ENCODE measurements around the gene CEP112.

Gene CEP112

DNA sequence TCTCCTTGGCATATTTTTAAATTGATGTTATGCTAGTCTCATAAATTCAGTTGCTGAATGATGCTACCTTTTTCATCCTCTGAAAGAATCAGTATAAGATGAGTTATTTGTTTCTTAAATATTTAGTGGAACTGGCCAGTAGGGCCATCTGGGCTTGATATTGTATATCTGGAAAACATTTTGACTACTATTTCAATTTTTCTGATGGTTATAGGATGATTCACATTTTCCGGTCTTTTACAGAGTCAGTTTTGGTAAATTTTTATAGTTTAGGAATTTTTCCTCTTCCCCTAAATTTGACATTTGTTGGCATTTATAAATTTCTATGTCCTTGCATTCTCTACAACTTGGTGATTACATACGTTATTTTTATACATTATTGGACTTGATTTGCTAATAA lies 334.2 kb downstream of the CEP112 start:
- H3K4me3 ChIP-seq (ENCODE audit: low read depth, low read length), result no peak overlapping the region
- TF ChIP-seq, protein P1, sequence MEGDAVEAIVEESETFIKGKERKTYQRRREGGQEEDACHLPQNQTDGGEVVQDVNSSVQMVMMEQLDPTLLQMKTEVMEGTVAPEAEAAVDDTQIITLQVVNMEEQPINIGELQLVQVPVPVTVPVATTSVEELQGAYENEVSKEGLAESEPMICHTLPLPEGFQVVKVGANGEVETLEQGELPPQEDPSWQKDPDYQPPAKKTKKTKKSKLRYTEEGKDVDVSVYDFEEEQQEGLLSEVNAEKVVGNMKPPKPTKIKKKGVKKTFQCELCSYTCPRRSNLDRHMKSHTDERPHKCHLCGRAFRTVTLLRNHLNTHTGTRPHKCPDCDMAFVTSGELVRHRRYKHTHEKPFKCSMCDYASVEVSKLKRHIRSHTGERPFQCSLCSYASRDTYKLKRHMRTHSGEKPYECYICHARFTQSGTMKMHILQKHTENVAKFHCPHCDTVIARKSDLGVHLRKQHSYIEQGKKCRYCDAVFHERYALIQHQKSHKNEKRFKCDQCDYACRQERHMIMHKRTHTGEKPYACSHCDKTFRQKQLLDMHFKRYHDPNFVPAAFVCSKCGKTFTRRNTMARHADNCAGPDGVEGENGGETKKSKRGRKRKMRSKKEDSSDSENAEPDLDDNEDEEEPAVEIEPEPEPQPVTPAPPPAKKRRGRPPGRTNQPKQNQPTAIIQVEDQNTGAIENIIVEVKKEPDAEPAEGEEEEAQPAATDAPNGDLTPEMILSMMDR (IDR thresholded peaks at IDR 0.05; ENCODE audit: control insufficient read depth, extremely low read depth, insufficient read depth), result no peak
- no peak for DNase-seq (ENCODE audit: low read depth)

DNA sequence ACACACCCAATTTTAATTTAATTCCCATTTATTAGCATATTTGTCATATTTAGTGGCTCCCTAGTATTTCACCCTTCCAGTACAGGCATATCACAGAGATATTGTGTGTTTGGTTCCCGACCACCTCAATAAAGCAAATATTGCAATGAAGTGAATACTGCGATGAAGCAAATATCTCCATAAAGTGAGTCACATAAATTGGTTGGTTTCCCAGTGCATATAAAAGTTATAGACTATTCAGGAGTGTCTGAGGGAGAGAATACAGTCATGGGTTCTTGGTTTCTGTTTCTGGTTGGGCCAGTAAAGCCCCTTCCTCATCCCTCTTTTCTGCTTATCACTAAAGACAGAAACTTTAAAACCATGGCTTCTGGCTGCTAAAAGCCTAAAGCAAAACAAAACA lies 335.1 kb downstream of the CEP112 start:
- TF ChIP-seq, protein P1 (IDR thresholded peaks at IDR 0.05; ENCODE audit: control insufficient read depth, extremely low read depth, insufficient read depth), result no peak
- no peak for DNase-seq (ENCODE audit: low read depth)
- H3K4me3 ChIP-seq (ENCODE audit: low read depth, low read length), result no peak overlapping the region

DNA sequence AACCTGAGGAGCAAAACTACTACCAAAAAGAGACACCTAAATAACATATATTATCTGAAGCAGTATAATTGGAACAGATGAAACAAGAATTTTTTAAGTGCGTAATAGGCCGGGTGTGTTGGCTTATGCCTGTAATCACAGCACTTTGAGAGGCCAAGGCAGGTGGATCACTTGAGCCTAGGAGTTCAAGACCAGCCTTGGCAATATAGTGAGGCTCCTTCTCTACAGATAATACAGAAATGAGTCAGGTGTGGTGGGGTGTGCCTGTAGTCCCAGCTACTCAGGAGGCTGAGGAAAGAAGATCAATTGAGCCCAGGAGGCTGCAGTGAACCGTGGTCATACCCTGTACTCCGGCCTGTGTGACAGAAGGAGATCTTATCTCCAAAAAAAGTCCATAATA lies 336.3 kb downstream of the CEP112 start:
- TF ChIP-seq, protein P1 (IDR thresholded peaks at IDR 0.05; ENCODE audit: control insufficient read depth, extremely low read depth, insufficient read depth), result no peak
- H3K4me3 ChIP-seq (ENCODE audit: low read depth, low read length), result no peak overlapping the region
- no peak for DNase-seq (ENCODE audit: low read depth)

DNA sequence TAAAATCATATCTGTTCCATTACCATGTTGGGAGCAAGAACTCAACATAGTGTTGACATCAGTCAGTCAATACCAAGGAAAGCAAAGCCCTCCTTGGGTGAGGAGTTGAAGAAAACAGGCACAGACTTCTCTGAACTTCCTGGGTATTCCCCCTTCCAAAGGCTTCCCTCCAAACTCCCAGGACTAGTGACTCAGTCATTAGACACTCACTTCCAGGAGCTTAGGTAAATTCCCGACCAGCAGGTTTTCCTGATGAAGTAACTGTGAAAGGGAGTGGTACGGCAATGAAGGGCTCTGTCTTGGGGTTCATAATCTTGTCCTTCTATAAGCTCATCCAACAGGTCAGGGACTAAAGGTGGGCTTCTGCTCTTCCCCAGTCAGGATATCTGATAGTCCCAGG lies 336.7 kb downstream of the CEP112 start:
- TF ChIP-seq, protein P1 (IDR thresholded peaks at IDR 0.05; ENCODE audit: control insufficient read depth, extremely low read depth, insufficient read depth), result no peak
- DNase-seq (ENCODE audit: low read depth), result no peak
- H3K4me3 ChIP-seq (ENCODE audit: low read depth, low read length), result no peak overlapping the region

DNA sequence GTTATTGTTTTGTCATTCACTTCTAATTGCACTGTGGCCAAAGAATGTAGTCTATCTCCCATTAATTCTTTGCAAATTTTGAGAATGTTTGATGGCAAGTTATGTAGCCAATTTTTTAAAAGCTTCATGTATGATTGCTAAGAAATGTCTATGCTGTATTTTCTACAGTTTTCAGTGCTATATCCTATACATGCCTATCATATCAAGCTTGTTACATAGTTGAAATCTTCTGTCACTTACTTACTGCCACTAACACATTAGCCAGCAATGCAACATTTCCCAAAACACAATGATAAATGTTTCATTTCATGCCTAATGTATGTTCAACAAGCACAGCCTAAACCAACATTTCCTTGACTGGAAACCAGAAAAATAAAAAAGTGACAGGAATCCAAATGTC lies 338.1 kb downstream of the CEP112 start:
- DNase-seq (ENCODE audit: low read depth), result no peak
- no peak overlapping the region for H3K4me3 ChIP-seq (ENCODE audit: low read depth, low read length)
- TF ChIP-seq, protein P1 (IDR thresholded peaks at IDR 0.05; ENCODE audit: control insufficient read depth, extremely low read depth, insufficient read depth), result no peak

DNA sequence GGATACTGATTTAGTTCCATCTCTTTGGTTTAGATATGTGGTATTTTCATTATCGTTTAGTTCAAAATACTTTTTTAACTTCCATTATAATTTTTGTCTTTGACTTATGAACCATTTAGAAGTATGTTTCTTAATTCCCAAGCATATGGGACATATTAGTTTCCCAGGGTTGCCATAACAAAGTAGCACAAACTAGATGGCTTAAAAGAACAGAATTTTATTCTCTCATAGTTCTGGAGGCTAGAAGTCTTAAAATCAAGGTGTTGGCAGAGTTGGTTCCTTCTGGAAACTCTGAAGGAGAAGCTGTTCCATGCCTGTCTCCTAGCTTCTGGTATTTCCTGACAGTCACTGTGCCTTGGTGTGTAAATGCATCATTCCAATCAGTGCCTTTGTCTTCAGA lies 339.0 kb downstream of the CEP112 start:
- TF ChIP-seq, protein P1 (IDR thresholded peaks at IDR 0.05; ENCODE audit: control insufficient read depth, extremely low read depth, insufficient read depth), result no peak
- DNase-seq (ENCODE audit: low read depth), result no peak
- no peak overlapping the region for H3K4me3 ChIP-seq (ENCODE audit: low read depth, low read length)

DNA sequence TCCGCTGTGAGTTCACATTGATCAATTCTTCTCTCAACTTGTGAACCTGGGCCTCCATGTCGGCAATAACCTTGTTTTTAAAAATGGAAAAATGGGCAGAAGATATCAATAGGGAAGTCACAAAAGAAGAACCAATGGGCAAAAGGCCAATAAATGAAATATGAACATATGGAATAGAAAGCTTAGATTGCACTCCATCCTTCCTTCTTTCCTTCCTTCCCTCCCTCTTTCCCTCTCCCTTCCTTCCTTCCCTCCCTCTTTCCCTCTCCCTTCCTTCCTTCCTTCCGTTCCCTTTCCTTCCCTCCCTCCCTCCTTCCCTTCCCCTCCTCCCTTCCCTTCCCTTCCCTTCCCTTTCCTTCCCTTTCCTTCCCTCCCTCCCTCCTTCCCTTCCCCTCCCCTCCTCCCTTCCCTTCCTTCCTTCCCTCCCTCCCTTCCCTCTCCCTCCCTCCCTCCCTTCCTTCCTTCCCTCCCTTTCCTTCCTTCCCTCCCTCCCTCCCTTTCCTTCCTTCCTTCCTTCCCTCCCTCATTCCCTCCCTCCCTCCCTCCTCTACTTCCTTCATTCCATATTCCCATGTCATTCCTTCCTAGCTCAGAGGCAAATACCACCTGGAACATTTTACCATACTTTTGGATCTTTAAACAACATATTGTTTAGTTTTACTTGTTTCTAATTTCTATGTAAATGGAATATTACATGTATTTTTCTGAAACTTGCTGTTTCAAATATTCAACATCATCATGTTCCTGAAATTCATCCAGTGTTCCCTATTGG lies 339.8 kb downstream of the CEP112 start:
- no peak for DNase-seq (ENCODE audit: low read depth)

More for the DNA sequence above, 339.8 kb downstream of the CEP112 start:
- TF ChIP-seq, protein P1 (IDR thresholded peaks at IDR 0.05; ENCODE audit: control insufficient read depth, extremely low read depth, insufficient read depth), result no peak
- H3K4me3 ChIP-seq (ENCODE audit: low read depth, low read length), result no peak overlapping the region
